ENCODE results near the gene ERBB4. TPM values are rescaled to one million over a fixed set of nuclear protein-coding genes. Genes with fewer than 3 reads are reported as not detected.
"Not testable (repeated sequence)": the region's sequence is repeated elsewhere in the genome, so short reads cannot be mapped to it uniquely, and the experiment has no call there.

The ERBB4 gene
- polyA plus RNA-seq, 1 experiment: not detected

DNA sequence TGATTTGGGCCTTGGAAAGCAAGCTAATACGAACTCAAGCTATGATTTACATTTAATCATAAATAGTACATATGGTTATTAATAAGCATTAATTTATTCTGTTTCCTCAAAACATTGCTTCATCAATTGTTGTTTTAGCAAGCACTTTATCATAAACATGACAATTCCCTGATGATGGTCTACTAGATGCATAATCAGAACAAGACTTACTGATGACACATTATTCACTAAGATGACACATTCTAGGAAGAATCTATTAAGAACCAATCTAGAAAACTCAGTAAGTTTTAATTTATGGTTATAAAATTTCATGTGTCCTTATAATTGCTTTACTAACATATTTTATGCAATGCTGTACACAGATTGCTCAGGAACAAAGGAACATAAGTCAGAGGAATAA is 815.2 kb downstream of the ERBB4 start:
- H3K4me3 ChIP-seq (ENCODE audit: low read depth, low read length): no peak overlapping the region
- TF ChIP-seq, protein P1, sequence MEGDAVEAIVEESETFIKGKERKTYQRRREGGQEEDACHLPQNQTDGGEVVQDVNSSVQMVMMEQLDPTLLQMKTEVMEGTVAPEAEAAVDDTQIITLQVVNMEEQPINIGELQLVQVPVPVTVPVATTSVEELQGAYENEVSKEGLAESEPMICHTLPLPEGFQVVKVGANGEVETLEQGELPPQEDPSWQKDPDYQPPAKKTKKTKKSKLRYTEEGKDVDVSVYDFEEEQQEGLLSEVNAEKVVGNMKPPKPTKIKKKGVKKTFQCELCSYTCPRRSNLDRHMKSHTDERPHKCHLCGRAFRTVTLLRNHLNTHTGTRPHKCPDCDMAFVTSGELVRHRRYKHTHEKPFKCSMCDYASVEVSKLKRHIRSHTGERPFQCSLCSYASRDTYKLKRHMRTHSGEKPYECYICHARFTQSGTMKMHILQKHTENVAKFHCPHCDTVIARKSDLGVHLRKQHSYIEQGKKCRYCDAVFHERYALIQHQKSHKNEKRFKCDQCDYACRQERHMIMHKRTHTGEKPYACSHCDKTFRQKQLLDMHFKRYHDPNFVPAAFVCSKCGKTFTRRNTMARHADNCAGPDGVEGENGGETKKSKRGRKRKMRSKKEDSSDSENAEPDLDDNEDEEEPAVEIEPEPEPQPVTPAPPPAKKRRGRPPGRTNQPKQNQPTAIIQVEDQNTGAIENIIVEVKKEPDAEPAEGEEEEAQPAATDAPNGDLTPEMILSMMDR (IDR thresholded peaks at IDR 0.05; ENCODE audit: low read depth, low read length): no peak
- DNase-seq (ENCODE audit: low read depth, low spot score): no peak
- no peaks in the 10 kb centered on the region for H3K27me3 ChIP-seq (ENCODE audit: control insufficient read depth, insufficient read depth, low read length)
- POLR2A ChIA-PET: no interaction called here
- peaks cover 5% of the 10 kb centered on the region for H3K9me3 ChIP-seq (ENCODE audit: control insufficient read depth, insufficient read depth, low read length)
- CTCF ChIA-PET: interaction anchor here (1.9 kb wide), 1 partner anchor 22 kb away, joined by 6 read pairs; no protein-coding TSS in a partner anchor
- no peak overlapping the region for H3K27ac ChIP-seq (ENCODE audit: low read depth, low read length)

DNA sequence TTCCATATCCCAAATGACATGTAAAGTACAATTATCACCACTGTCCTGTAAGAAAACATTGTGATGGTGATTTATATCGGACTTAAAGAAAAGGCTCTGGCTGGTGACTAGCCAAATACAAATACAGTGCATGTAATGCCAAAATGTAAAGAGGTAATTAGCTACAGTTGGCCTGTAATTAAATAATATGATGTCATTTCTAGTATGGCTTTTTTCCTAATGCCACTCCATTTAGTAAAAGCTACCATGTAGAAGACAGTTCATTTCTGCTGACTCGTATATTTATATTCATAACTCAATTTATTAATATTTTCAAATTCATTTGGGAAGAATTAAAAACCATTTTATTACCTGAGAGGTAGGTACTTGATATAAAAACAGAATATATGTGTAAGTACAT is 815.7 kb downstream of the ERBB4 start:
- Histone ChIP-seq H3K27ac (ENCODE audit: low read depth, low read length) (no peak overlapping the region), H3K4me3 (ENCODE audit: low read depth, low read length) (no peak overlapping the region), H3K27me3 (ENCODE audit: control insufficient read depth, insufficient read depth, low read length) (no peaks in the 10 kb centered on the region), H3K9me3 (ENCODE audit: control insufficient read depth, insufficient read depth, low read length) (peaks cover 5% of the 10 kb centered on the region)
- ChIA-PET CTCF (interaction anchor here (1.9 kb wide), 1 partner anchor 22 kb away, joined by 6 read pairs; no protein-coding TSS in a partner anchor), POLR2A (no interaction called here)
- DNase-seq (ENCODE audit: low read depth, low spot score): no peak
- TF ChIP-seq, protein P1 (IDR thresholded peaks at IDR 0.05; ENCODE audit: low read depth, low read length): no peak

DNA sequence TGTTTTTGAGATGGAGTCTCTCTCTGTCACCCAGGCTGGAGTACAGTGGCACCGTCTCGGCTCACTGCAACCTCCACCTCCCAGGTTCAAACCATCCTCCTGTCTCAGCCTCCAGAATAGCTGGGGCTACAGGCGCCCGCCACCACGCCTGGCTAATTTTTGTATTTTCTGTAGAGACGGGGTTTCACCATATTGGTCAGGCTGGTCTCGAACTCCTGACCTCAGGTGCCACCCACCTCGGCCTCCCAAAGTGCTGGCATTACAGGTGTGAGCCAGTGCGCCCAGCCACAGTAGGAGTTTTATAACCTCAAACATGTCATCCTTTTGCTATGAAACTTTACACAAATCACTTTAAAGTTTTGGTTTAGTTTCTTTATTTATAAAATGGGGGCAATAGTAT is 816.7 kb downstream of the ERBB4 start:
- DNase-seq (ENCODE audit: low read depth, low spot score); CTCF ChIA-PET; POLR2A ChIA-PET; H3K9me3 ChIP-seq (ENCODE audit: control insufficient read depth, insufficient read depth, low read length); H3K4me3 ChIP-seq (ENCODE audit: low read depth, low read length); H3K27ac ChIP-seq (ENCODE audit: low read depth, low read length); H3K27me3 ChIP-seq (ENCODE audit: control insufficient read depth, insufficient read depth, low read length): not testable (repeated sequence)

DNA sequence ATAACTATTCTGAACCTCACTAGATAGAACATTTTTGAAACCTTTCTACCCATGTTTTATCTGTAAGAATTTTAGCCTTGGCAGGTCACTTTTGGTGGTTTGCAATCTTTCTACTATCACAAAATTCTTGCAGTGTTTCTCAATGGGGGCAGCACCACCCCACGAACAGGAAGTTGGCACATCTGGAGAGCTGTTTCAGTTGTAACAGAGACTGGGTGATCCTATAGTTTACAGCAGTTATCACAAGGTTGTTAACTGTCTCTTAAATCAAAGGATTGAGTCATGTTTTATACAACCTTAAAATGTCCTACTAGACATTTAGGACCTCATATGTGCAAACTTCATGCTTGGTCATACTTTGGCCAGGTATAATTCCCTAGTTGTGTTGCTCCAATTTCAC is 829.2 kb downstream of the ERBB4 start:
- ChIA-PET POLR2A (no interaction called here), CTCF (no interaction called here)
- Histone ChIP-seq H3K27me3 (ENCODE audit: control insufficient read depth, insufficient read depth, low read length) (no peaks in the 10 kb centered on the region), H3K4me3 (ENCODE audit: low read depth, low read length) (no peak overlapping the region), H3K9me3 (ENCODE audit: control insufficient read depth, insufficient read depth, low read length) (no peaks in the 10 kb centered on the region; the same call in 1 of the 2 replicates), H3K27ac (ENCODE audit: low read depth, low read length) (no peak overlapping the region)
- TF ChIP-seq, protein P1 (IDR thresholded peaks at IDR 0.05; ENCODE audit: low read depth, low read length): no peak
- no peak for DNase-seq (ENCODE audit: low read depth, low spot score)

DNA sequence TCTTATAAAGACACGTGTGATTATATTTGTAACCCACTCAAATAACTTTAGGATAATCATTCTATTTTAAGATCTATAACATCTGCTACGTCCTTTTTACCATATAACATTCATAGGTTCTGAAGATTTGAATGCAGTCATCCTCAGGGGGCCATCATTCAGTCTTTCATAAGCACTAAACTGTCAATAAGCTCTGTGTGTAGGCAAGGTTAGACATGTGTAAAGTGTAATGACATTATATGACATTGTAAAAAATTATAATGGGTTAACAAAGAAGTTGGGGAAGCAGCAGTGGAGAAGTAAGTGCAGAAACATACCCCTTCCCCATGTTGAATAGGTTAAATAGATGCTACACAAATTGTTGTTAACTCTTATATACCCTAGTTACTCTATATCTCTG is 845.9 kb downstream of the ERBB4 start:
- TF ChIP-seq, protein P1 (IDR thresholded peaks at IDR 0.05; ENCODE audit: low read depth, low read length): no peak
- Histone ChIP-seq H3K27me3 (ENCODE audit: control insufficient read depth, insufficient read depth, low read length) (no peaks in the 10 kb centered on the region), H3K4me3 (ENCODE audit: low read depth, low read length) (no peak overlapping the region), H3K27ac (ENCODE audit: low read depth, low read length) (no peak overlapping the region), H3K9me3 (ENCODE audit: control insufficient read depth, insufficient read depth, low read length) (peaks cover 5% of the 10 kb centered on the region)
- DNase-seq (ENCODE audit: low read depth, low spot score): no peak
- POLR2A ChIA-PET: no interaction called here
- CTCF ChIA-PET: no interaction called here

DNA sequence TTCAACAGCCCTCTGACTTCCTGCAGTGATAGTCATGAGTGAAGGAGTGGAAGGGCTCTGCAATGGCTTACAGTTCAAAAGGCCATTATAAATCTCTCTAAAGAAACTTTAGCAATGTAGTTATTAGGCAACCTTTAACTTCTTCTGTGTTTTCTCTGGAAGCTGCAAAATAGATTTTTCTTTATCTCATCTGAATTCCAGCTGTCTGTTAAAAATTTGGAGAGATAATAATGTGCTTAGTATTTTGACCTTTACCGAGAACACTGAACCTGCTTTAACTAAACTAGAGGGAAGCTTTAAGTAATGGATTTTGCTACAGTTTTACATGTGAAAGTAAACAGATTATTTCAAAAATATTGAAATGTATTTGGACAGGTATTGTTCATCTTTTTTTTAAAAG is 847.9 kb downstream of the ERBB4 start:
- ChIA-PET CTCF (no interaction called here), POLR2A (no interaction called here)
- TF ChIP-seq, protein P1 (IDR thresholded peaks at IDR 0.05; ENCODE audit: low read depth, low read length): no peak
- no peaks in the 10 kb centered on the region for H3K27me3 ChIP-seq (ENCODE audit: control insufficient read depth, insufficient read depth, low read length)
- H3K27ac ChIP-seq (ENCODE audit: low read depth, low read length): no peak overlapping the region
- no peak overlapping the region for H3K4me3 ChIP-seq (ENCODE audit: low read depth, low read length)
- no peak for DNase-seq (ENCODE audit: low read depth, low spot score)
- peaks cover 3% of the 10 kb centered on the region for H3K9me3 ChIP-seq (ENCODE audit: control insufficient read depth, insufficient read depth, low read length)
